HG03439 (cell line): Measurements from ENCODE around the gene HSF5.

Experiments
- ATAC-seq: cut with Tn5 transposase; IDR thresholded peaks from one replicate; pipeline ENCODE4 v1.9.1; 2021; ENCODE audit warnings: mild to moderate bottlenecking, moderate library complexity; ENCODE audit not compliant: unreplicated experiment

HSF5 gene

GRCh38 chr17:58388302-58389190, 99.7 kb downstream of the HSF5 start:
- ATAC-seq: no peak

GRCh38 chr17:58387834-58388233, 100.4 kb downstream of the HSF5 start:
- ATAC-seq: no peak

GRCh38 chr17:58386708-58387107, 101.5 kb downstream of the HSF5 start:
- no peak for ATAC-seq

GRCh38 chr17:58385359-58385899, 102.8 kb downstream of the HSF5 start:
- no peak for ATAC-seq

GRCh38 chr17:58384897-58385296, 103.3 kb downstream of the HSF5 start:
- ATAC-seq: no peak

- ATAC-seq: no peak
These were observed 104.2 kb downstream of the HSF5 start for GRCh38 chr17:58383892-58384462.

GRCh38 chr17:58382872-58383242, 105.4 kb downstream of the HSF5 start:
- no peak for ATAC-seq

GRCh38 chr17:58382108-58382871, 105.9 kb downstream of the HSF5 start:
- ATAC-seq: no peak

- no peak for ATAC-seq
These were observed 106.8 kb downstream of the HSF5 start for GRCh38 chr17:58381124-58382035.

GRCh38 chr17:58380207-58381123, 107.7 kb downstream of the HSF5 start:
- ATAC-seq: no peak

- ATAC-seq: no peak
These were observed 108.7 kb downstream of the HSF5 start for GRCh38 chr17:58379511-58379824.

- ATAC-seq: no peak
These were observed 109.3 kb downstream of the HSF5 start for GRCh38 chr17:58378733-58379510.

GRCh38 chr17:58377661-58378060, 110.5 kb downstream of the HSF5 start:
- no peak for ATAC-seq

GRCh38 chr17:58377093-58377601, 111.1 kb downstream of the HSF5 start:
- no peak for ATAC-seq

GRCh38 chr17:58376472-58377000, 111.7 kb downstream of the HSF5 start:
- ATAC-seq: no peak

- ATAC-seq: no peak
These were observed 112.4 kb downstream of the HSF5 start for GRCh38 chr17:58375811-58376210.

GRCh38 chr17:58375256-58375655, 113.0 kb downstream of the HSF5 start:
- ATAC-seq: no peak

- no peak for ATAC-seq
These were observed 114.3 kb downstream of the HSF5 start for GRCh38 chr17:58373923-58374322.
